ENCODE data around the gene MYL12B.

DNA sequence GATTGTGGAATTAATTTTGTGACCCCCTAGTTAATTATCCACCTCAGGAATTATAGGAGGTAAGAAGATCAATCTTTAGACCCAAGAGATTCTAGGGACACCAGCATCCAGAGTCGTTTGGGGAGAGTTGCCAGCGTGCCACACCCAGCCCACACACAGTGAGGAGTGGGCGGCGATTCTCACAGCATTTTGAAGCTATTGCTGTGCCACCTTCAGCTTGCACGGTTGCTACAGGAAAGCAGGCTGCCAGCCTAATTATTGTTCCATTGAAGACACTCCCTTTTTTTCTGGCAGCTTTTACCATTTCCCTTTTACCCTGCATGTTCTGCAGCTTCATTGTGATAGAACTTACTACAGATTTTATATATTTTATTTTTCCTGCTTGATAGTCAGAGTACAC, 27.5 kb upstream of the MYL12B start:
- TF ChIP-seq POLR2A (IDR thresholded peaks at IDR 0.05; ENCODE audit: low read depth, low read length): no peak
- TF ChIP-seq POLR2AphosphoS5 (IDR thresholded peaks at IDR 0.05; ENCODE audit: low read depth, low read length): no peak

All from GM12892 (cell line).